HFFc6 (cell line): ENCODE results near the gene TSSK1B. TPM values are rescaled to one million over a fixed set of nuclear protein-coding genes. Genes with fewer than 3 reads are reported as not detected.

Experiments used
- DNase-seq: peaks from one replicate; pipeline ENCODE4 v3.0.0-alpha.2; 2018
- H3K27ac Mint-ChIP-seq: 2 replicates; pipeline ENCODE4 v1.8.0; 2020; ENCODE audit warnings: mild to moderate bottlenecking, mixed read lengths
- H3K27me3 Mint-ChIP-seq: 2 replicates; pipeline ENCODE4 v1.8.0; 2021; ENCODE audit warnings: mild to moderate bottlenecking, moderate library complexity, mixed read lengths; ENCODE audit not compliant: insufficient read depth
- H3K36me3 Mint-ChIP-seq: 2 replicates; pipeline ENCODE4 v1.8.0; 2021; ENCODE audit warnings: low read depth, mixed read lengths
- H3K4me1 Mint-ChIP-seq: 2 replicates; pipeline ENCODE4 v1.8.0; 2020; ENCODE audit warnings: low read depth, mixed read lengths
- H3K4me3 Mint-ChIP-seq: 2 replicates; pipeline ENCODE4 v1.8.0; 2020; ENCODE audit warnings: mild to moderate bottlenecking, moderate library complexity, mixed read lengths
- H3K9me3 Mint-ChIP-seq: 2 replicates; pipeline ENCODE4 v1.8.0; 2020; ENCODE audit warnings: mild to moderate bottlenecking, mixed read lengths
- total RNA-seq, 6 experiments: library from RNA; stranded (reverse); fragmentation: NEBNext Ultra II Directional; extraction: Animal tissue kit (Norgen Biotek cat#: 25700); gene quantifications; 2 replicates in 1 of 6; 3 replicates in 5 of 6; pipeline ENCODE4 v1.2.3, GENCODE V29; 2021
- TF ChIP-seq, protein P1 (sequence below): fragments of 200-600 bp; sonication (generic); IDR thresholded peaks from 2 replicates; pipeline ENCODE4 v1.5.0; 2021; ENCODE audit warnings: antibody characterized with exemption, mild to moderate bottlenecking

TSSK1B gene
- total RNA-seq, 6 experiments from 2014 or later, result not detected

DNA sequence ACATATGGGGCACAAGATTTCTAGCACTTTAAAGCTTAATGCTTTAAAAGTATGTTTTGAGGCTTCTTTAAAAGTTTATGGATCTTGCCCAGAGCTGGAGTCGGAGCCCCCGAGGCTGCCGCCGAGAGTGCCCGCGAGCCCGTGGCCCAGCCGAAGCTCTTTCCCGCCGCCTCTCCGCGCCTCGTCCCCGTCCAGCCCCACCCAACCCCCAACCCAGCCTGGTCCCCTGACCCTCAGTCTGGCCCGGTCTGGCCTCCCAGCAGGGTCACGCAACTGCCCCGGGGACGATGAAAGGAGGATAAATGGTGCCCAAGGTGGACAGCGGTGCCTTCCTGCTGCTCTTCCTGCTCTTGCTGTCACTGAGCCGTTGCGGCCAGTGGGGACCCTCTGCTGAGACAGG lies 1.7 kb downstream of the TSSK1B start:
- Mint-ChIP-seq H3K27ac (no peak overlapping the region), H3K4me1 (no peaks in the 10 kb centered on the region), H3K36me3 (no peaks in the 10 kb centered on the region), H3K4me3 (no peak overlapping the region), H3K27me3 (no peaks in the 10 kb centered on the region; the same call in 1 of the 2 replicates), H3K9me3 (no peaks in the 10 kb centered on the region)
- DNase-seq, result no peak
- TF ChIP-seq, protein P1, sequence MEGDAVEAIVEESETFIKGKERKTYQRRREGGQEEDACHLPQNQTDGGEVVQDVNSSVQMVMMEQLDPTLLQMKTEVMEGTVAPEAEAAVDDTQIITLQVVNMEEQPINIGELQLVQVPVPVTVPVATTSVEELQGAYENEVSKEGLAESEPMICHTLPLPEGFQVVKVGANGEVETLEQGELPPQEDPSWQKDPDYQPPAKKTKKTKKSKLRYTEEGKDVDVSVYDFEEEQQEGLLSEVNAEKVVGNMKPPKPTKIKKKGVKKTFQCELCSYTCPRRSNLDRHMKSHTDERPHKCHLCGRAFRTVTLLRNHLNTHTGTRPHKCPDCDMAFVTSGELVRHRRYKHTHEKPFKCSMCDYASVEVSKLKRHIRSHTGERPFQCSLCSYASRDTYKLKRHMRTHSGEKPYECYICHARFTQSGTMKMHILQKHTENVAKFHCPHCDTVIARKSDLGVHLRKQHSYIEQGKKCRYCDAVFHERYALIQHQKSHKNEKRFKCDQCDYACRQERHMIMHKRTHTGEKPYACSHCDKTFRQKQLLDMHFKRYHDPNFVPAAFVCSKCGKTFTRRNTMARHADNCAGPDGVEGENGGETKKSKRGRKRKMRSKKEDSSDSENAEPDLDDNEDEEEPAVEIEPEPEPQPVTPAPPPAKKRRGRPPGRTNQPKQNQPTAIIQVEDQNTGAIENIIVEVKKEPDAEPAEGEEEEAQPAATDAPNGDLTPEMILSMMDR, result no peak

DNA sequence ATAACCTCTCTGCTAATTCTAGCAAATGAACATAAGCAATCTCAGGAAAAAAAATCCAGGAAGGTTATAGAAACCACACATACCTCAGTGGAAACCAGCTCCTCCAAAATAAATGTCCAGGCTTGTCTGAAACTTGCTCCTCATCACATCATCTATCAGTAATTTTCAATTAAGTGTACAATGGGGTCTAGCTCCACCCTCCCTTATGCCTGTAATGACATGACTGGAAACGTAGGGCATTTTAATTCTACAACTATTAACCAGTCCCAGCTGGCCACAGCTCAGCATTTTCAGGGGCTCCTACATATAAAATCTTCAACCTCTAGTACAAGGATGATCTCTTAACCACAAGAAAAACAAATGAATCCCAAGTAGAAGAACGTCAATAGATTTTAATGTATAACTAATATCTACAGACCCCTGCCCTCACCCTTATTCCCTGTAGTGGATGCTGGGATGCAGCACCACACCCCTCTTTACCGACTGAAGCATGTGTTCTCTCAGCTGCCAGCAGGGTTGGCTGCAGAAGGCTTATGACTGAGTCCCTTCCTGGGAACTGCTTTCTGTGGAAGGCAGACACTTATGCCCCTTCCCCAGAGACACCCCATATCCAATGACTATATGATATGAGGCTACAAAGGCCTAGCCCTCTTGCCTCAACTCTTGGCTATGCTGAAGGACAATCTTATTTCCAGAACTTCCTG lies 6.8 kb downstream of the TSSK1B start:
- H3K4me1 Mint-ChIP-seq, result no peaks in the 10 kb centered on the region
- H3K9me3 Mint-ChIP-seq, result no peaks in the 10 kb centered on the region
- peaks cover 7% of the 10 kb centered on the region for H3K27me3 Mint-ChIP-seq
- no peak overlapping the region for H3K4me3 Mint-ChIP-seq
- H3K36me3 Mint-ChIP-seq, result no peaks in the 10 kb centered on the region
- no peak for DNase-seq
- TF ChIP-seq, protein P1, result no peak
- no peak overlapping the region for H3K27ac Mint-ChIP-seq

DNA sequence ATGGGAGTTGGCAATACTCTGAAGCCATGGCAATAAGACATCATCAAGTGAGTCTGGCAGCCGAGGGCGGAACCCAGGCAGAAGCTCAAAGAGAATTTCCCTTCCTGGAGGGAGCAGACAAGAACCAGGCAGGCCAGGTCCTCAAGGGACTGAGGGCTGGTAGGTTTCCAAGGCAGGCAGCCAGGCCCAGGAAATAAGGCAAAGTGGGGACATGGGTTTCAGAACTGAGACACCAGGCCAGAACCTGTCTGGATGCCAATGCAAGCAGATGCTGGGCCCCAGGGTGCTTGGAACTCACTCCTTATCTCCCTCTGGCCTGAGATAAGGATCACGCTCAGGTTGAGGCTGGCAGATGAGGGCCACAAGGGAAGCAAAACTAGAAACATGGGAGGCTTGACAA lies 8.9 kb downstream of the TSSK1B start:
- Mint-ChIP-seq H3K4me1 (no peaks in the 10 kb centered on the region), H3K27me3 (peaks cover 7% of the 10 kb centered on the region), H3K4me3 (no peak overlapping the region), H3K9me3 (no peaks in the 10 kb centered on the region), H3K36me3 (no peaks in the 10 kb centered on the region), H3K27ac (no peak overlapping the region)
- DNase-seq, result no peak
- TF ChIP-seq, protein P1, result no peak

DNA sequence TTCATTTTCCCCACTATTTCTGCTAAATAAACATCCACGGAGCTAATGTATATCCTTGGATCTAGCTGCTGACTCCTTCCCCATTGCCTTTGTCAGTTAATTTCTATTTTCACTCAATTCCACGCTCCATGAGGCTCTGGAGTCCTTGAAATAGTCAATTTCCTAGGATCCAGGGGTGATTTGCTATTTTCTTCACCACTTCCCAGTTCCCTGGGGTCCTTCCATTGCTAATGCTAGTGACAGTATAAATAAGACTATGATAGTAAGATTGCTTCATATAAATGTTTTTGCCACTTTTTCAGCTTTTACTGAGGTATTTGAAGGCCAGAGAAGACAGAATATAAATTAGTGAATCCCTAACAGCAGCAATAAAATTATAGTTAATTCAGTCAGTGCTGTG lies 13.1 kb downstream of the TSSK1B start:
- TF ChIP-seq, protein P1, result no peak
- Mint-ChIP-seq H3K4me3 (no peak overlapping the region), H3K36me3 (no peaks in the 10 kb centered on the region), H3K9me3 (no peaks in the 10 kb centered on the region), H3K27me3 (peaks cover 7% of the 10 kb centered on the region), H3K4me1 (no peaks in the 10 kb centered on the region), H3K27ac (no peak overlapping the region)
- DNase-seq, result no peak

DNA sequence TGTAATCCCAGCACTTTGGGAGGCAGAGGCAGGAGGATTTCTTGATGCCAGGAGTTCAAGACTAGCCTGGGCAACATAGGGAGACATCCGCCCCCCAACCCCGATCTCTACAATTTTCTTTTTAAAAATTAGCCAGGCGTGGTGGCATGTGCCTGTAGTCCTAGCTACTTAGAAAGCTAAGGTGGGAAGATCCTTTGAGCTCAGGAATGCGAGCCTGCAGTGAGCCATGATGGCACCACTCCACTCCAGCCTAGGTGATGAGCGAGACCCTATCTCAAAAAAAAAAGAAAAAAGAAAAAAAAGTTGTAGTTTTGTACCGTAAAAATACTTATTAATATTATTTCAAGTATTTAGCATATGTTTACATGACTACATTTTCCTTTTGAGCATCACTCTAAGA lies 29.3 kb downstream of the TSSK1B start:
- Mint-ChIP-seq H3K4me1 (no peaks in the 10 kb centered on the region), H3K27me3 (peaks cover 16% of the 10 kb centered on the region), H3K9me3 (no peaks in the 10 kb centered on the region), H3K36me3 (no peaks in the 10 kb centered on the region), H3K27ac (no peak overlapping the region), H3K4me3 (no peak overlapping the region)
- TF ChIP-seq, protein P1, result no peak
- no peak for DNase-seq
